ENCODE data around the gene BNC2.

Gene BNC2

GRCh38 chr9:16608906-16609305, 261.6 kb downstream of the BNC2 start:
- no peak for DNase-seq (ENCODE audit: low read depth in 2 of 2, low spot score in 1 of 2)

- no peak for DNase-seq (ENCODE audit: low read depth in 2 of 2, low spot score in 1 of 2)
These were observed 268.0 kb downstream of the BNC2 start for GRCh38 chr9:16602494-16602893.

GRCh38 chr9:16601991-16602390, 268.5 kb downstream of the BNC2 start:
- DNase-seq (ENCODE audit: low read depth in 2 of 2, low spot score in 1 of 2): no peak

- no peak for DNase-seq (ENCODE audit: low read depth in 2 of 2, low spot score in 1 of 2)
These were observed 272.2 kb downstream of the BNC2 start for GRCh38 chr9:16598316-16598715.

GRCh38 chr9:16597136-16597535, 273.3 kb downstream of the BNC2 start:
- DNase-seq (ENCODE audit: low read depth in 2 of 2, low spot score in 1 of 2): no peak

- DNase-seq (ENCODE audit: low read depth in 2 of 2, low spot score in 1 of 2): no peak
These were observed 275.2 kb downstream of the BNC2 start for GRCh38 chr9:16595227-16595626.

GRCh38 chr9:16594787-16595186, 275.7 kb downstream of the BNC2 start:
- no peak for DNase-seq (ENCODE audit: low read depth in 2 of 2, low spot score in 1 of 2)

GRCh38 chr9:16593746-16594145, 276.7 kb downstream of the BNC2 start:
- no peak for DNase-seq (ENCODE audit: low read depth in 2 of 2, low spot score in 1 of 2)

GRCh38 chr9:16591092-16591491, 279.4 kb downstream of the BNC2 start:
- DNase-seq (ENCODE audit: low read depth in 2 of 2, low spot score in 1 of 2): no peak

- no peak for DNase-seq (ENCODE audit: low read depth in 2 of 2, low spot score in 1 of 2)
These were observed 284.9 kb downstream of the BNC2 start for GRCh38 chr9:16585591-16585990.

GRCh38 chr9:16579872-16580432, 290.5 kb downstream of the BNC2 start:
- DNase-seq (ENCODE audit: low read depth in 2 of 2, low spot score in 1 of 2): no peak

GRCh38 chr9:16575986-16576245, 294.6 kb downstream of the BNC2 start:
- DNase-seq (ENCODE audit: low read depth in 2 of 2, low spot score in 1 of 2): no peak

GRCh38 chr9:16575142-16575985, 295.1 kb downstream of the BNC2 start:
- DNase-seq (ENCODE audit: low read depth in 2 of 2, low spot score in 1 of 2): no peak

- DNase-seq (ENCODE audit: low read depth in 2 of 2, low spot score in 1 of 2): no peak
These were observed 298.3 kb downstream of the BNC2 start for GRCh38 chr9:16572005-16572734.

- DNase-seq (ENCODE audit: low read depth in 2 of 2, low spot score in 1 of 2): no peak
These were observed 299.2 kb downstream of the BNC2 start for GRCh38 chr9:16571127-16571802.

GRCh38 chr9:16563446-16563845, 307.0 kb downstream of the BNC2 start:
- DNase-seq (ENCODE audit: low read depth in 2 of 2, low spot score in 1 of 2): no peak

GRCh38 chr9:16561121-16561520, 309.3 kb downstream of the BNC2 start:
- no peak for DNase-seq (ENCODE audit: low read depth in 2 of 2, low spot score in 1 of 2)

GRCh38 chr9:16559418-16560188, 310.9 kb downstream of the BNC2 start:
- no peak for DNase-seq (ENCODE audit: low read depth in 2 of 2, low spot score in 1 of 2)

GRCh38 chr9:16555802-16556201, 314.7 kb downstream of the BNC2 start:
- no peak for DNase-seq (ENCODE audit: low read depth in 2 of 2, low spot score in 1 of 2)

- no peak for DNase-seq (ENCODE audit: low read depth in 2 of 2, low spot score in 1 of 2)
These were observed 316.5 kb downstream of the BNC2 start for GRCh38 chr9:16553869-16554540.

GRCh38 chr9:16552252-16552651, 318.2 kb downstream of the BNC2 start:
- DNase-seq (ENCODE audit: low read depth in 2 of 2, low spot score in 1 of 2): no peak

Data from stimulated activated CD8-positive, alpha-beta memory T cell treated with anti-CD3 and anti-CD28 coated beads, Interleukin-4, amount 100 ng/mL, for 1 hour (primary cell).